GM19239 (cell line): ENCODE measurements around the gene AMN1.
A peak's percentile ranks its signal among the peaks of the same experiment; 100 is the strongest.
"Not testable (repeated sequence)": the region's sequence is repeated elsewhere in the genome, so short reads cannot be mapped to it uniquely, and the experiment has no call there.

Experiments used
- DNase-seq: peaks from one replicate; pipeline ENCODE4 v3.0.0; 2011; ENCODE audit warnings: low spot score; ENCODE audit not compliant: insufficient read length
- FAIRE-seq: peaks from 2 replicates; lab custom pipeline; 2011; peaks lifted over from hg19 to GRCh38; lab: Jason Lieb, UNC

AMN1 gene

DNA sequence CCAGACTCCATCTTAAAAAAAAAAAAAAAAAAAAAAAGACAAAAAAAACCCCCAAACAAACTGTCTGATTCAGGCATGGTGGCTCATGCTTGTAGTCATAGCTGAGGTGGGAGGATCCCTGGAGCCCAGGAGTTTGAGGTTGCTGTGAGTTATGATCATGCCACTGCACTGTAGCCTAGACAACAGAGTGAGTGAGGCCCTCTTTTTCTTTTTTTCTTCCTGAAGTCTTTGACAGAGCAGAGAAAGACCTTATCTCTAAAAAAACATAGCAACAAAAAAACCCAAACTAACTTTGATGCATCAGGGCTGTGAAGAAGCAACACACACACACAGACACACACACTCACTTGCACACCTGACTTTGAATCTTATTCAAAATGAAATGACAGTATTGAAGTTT is 7.7 kb upstream of the AMN1 start:
- FAIRE-seq (no peak), DNase-seq (no peak)

DNA sequence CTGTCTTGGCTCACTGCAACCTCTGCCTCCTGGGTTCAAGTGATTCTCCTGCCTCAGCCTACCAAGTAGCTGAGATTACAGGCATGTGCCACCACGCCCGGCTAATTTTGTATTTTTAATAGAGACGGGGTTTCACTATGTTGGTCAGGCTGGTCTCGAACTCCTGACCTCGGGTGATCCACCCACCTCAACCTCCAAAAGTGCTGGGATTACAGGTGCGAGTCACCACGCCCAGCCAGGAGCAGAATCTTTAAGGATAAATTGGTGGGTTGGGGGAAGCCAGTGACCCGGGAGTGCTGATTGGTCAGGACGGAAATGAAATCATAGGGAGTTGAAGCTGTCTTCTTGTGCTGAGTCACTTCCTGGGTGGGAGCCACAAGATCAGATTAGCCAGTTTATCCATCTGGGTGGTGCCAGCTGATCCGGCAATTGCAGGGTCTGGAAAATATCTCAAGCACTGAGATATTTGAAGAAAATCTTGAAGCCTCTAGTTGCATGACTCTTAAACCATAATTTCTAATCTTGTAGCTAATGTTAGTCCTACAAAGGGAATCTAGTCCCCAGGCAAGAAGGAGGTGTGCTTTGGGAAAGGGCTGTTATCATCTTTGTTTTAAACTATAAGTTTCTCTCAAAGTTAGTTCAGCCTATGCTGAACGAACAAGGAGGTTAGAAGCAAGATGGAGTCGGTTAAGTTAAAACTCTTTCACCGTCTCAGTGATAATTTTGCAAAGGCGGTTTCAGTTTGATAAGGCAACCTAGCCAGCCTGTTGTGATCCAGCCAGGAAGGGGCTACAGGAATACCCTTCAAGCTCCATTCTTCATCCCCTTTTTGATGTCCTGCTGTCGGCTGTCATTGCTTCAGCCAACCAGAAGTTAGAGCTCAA is 5.0 kb upstream of the AMN1 start:
- DNase-seq, FAIRE-seq: not testable (repeated sequence)

DNA sequence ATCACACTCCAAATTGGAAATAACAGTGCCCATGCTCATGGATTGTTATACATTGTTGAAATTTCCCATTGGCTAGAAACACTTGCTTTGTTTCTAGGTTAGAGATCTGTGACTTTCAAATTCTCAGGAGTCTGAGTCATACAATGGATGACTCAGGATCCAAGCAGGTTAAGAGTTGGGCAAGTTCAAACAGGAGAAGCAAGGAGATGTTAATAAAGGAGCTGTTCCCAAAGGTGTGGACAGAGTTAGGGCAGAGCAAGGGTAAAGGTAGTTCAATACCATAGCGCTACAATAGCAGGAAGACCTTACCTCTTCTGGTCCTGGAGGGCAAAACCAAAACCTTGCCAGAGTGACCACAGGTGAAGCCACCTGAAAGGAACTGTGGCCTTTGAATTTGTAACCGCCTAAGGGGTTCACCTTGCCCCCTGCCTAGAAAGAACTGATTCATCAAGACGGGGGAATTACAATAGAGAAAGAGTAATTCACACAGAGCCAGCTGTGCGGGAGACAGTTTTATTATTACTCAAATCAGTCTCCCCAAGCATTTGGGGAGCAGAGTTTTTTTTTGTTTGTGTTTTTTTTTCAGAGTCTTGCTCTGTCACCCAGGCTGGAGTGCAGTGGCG is 4.2 kb upstream of the AMN1 start:
- FAIRE-seq (peak; percentile 39), DNase-seq (no peak)

- DNase-seq, FAIRE-seq: not testable (repeated sequence)
Observed at GRCh38 chr12:31731203-31731602, 2.4 kb upstream of the AMN1 start.

DNA sequence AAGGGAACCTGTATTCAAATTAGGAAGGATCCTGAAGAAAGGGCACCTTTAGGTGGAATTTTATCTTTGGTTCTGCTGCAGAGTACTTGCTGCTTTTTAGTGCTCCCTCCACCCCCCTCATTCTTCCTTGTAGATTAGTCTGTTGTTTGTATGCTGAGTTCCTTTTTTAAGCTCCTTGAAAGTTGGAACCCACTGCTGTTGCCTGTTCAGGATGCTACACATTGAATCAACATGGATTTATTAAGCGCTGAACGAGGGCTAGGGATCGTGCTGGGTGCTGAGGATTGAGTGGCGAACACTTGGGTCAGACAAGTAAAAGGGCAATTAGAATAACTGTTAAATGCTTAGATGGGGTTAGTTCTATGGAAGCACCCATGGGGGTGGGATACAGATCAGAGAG is 884 bp upstream of the AMN1 start:
- FAIRE-seq (no peak), DNase-seq (no peak)

DNA sequence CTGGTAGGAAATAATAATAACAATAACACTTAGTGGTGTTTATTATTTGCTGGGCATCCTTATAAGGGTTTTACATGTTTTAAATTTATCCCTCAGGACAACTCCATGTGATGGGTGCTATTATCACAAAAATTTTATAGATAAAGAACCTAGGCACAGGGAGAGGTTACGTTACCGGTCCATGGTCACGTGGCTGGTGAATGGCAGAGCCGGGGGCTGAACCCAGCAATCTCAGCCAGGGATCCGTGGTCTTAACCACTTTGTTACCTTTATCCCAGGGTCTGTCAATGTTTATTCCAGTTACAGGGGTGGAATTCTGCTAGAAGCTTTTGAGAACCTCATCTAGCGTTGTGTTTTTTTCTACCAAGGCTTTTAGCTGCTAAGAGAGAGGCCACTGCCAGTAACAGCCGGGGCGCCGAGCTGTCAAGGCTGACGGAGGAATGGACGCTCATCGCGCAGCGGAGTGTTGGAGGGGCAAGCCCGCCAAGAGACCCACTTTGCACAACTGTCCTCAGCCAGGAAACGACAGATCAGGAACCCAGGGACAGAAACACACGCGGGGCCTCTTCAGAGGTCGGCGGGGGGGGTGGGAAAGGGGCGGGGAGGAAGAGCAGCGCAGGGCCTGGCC is 418 bp downstream of the AMN1 start:
- DNase-seq (no peak), FAIRE-seq (peak; percentile 75)

GRCh38 chr12:31727192-31727591 is 1.6 kb downstream of the AMN1 start:
- DNase-seq (no peak), FAIRE-seq (no peak)

DNA sequence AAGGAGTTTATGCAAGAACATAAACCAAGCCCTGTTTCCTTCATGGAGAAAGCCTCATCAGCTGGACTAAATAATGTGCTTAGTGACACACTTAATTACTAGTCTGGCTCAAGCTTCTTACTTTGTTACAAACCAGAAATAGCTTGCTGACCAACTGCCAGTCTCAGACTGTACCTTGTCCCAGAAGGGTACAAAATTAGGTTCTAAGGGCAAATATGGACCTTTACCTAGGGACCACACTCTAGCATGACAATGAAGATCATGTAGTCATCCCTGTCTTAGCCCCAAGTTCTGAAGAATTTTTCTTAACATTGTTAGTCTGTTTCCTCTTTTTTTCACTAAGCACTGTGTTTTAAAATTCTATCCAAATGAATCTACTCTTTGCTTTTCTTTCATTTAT is 2.2 kb downstream of the AMN1 start:
- no peak for FAIRE-seq
- no peak for DNase-seq

- no peak for FAIRE-seq
Observed at GRCh38 chr12:31724557-31724956, 4.3 kb downstream of the AMN1 start.

GRCh38 chr12:31722580-31722979 is 6.2 kb downstream of the AMN1 start:
- DNase-seq (no peak), FAIRE-seq (no peak)

More at GRCh38 chr12:31724557-31724956, 4.3 kb downstream of the AMN1 start:
- no peak for DNase-seq

GRCh38 chr12:31718542-31719198 is 10.2 kb downstream of the AMN1 start:
- FAIRE-seq, DNase-seq: not testable (repeated sequence)

DNA sequence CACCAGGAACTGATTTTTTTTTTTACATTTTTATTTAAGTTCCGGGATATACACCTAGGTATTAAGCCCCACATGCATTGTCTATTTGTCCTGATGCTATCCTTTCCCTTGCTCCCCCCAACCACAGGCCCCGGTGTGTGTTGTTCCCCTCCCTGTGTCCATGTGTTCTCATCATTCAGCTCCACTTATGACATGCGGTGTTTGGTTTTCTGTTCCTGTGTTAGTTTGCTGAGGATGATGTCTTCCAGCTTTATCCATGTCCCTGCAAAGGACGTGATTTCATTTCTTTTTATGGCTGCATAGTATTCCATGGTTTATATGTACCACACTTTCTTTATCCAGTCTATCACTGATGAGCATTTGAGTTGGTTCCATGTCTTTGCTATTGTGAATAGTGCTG is 11.8 kb downstream of the AMN1 start:
- FAIRE-seq, DNase-seq: not testable (repeated sequence)

DNA sequence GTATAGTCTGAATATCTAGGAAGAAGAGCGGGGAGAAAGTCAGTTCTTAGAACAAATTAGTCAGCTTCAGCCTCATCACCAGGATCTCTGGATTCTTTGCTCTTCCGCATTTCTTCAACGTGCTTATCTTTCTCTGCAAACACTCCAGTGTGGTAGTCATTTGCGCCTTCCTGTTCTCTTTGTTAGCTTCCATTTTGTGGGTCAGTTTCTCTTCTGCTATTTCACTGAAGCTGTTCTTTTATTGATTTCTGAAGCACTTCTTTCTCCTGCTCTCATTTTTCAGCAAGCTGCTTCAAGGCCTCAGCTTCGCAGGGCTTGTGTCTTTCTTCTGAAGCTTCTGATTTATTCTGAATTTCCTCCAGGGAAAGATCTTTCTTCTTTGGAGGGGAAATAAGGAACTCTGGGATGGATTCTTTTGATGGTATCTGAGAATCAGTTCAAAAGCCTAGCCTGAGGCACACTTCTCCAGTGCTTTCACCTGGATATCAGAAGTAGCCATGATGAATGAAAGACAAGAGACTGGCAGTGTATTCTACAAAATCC is 13.5 kb downstream of the AMN1 start:
- DNase-seq (peak; percentile 28), FAIRE-seq (peak; percentile 96)

DNA sequence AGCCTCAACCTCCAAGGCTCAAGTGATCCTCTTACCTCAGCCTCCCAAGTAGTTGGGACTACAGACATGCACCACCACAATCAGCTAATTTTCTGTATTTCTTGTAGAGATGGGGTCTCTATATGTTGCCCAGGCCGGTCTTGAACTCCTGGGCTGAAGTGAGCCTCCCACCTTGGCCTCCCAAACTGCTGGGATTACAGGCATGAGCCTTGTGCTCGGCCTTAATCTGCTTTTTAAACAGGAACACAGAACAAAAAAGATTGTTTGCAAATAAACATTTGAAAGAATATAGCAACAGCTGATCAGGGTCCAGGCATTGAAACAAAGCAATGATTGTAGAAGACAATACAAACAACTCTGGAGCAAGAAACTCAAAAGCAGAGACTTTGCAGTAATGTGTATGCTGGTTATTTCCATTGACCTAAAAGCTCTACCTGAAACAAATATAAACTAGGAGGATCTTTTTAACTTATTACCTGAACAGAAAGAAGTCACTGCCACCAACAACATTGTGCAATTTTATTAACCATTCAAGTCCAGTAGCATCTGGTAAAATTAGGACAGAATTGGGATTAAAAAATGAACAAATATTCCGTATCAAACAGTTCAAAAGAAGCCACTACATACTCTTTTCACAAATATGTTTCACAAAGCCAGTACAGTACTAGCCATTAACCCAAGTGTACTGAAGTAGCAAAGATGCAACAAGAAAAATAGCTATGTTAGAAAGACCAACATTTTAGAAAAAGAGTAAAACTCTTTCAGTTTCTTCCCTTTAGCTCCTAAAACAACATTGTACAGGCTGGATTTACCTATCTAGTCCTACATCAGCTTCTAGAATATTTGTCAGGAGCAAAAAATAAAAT is 14.2 kb downstream of the AMN1 start:
- DNase-seq (no peak), FAIRE-seq (no peak)

DNA sequence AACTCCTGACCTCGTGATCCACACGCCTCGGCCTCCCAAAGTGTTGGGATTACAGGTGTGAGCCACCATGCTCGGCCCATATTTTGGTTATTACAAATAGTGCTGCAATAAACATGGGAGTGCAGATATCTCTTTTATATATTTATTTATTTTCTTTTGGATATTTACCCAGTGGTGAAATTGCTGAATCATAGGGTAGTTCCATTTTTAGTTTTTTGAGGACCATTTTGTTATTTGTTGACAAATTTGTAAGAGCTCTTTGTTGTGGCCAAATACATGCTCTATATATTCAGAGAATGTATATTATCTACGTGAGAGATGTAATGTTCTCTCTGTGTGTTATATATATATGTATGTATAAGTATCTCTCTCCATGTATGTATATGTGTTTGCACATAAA is 15.9 kb downstream of the AMN1 start:
- DNase-seq (no peak), FAIRE-seq (no peak)

- DNase-seq (no peak), FAIRE-seq (no peak)
Observed at GRCh38 chr12:31710021-31710818, 18.6 kb downstream of the AMN1 start.

GRCh38 chr12:31708118-31708517 is 20.7 kb downstream of the AMN1 start:
- not testable (repeated sequence) for FAIRE-seq, DNase-seq

- DNase-seq (no peak), FAIRE-seq (no peak)
Observed at GRCh38 chr12:31705621-31706020, 23.2 kb downstream of the AMN1 start.

DNA sequence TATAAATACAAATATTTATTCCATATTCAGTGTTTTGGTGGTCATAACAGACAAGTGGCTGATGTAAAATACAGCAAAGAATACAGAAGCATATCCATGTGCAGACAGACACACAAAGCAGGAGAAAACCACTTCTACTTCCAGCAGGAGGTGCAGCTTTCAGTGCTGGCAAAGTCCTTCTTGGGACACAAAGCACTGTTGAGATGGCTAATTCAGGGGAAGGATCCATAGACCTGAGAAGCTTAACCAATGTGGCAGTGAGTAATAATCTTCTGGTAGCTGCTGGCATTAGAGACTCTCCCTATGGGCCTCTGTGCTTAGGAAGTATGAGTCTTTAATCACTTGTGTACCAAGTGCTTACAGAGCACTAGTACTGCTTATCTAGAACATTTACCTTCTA is 26.8 kb downstream of the AMN1 start:
- FAIRE-seq (no peak), DNase-seq (no peak)
